Muscle layer of duodenum (tissue), 2 donors: ENCODE data around the gene BLACAT1.
A peak's percentile ranks its signal among the peaks of the same experiment; 100 is the strongest.
"Not testable (repeated sequence)": the region's sequence is repeated elsewhere in the genome, so short reads cannot be mapped to it uniquely, and the experiment has no call there.

Experiments
- H3K27ac ChIP-seq: one replicate; pipeline ENCODE4 v1.7.0; 2013; ENCODE audit warnings: mild to moderate bottlenecking, low read length
- H3K27me3 ChIP-seq: one replicate; pipeline ENCODE4 v1.7.0; 2013; ENCODE audit warnings: low read depth, mild to moderate bottlenecking, control low read depth, low read length
- H3K36me3 ChIP-seq, 2 donors: one replicate each; pipeline ENCODE4 v1.7.0; 2013; ENCODE audit warnings: low read length in 2 of 2, control low read depth in 1 of 2, mild to moderate bottlenecking in 1 of 2; ENCODE audit not compliant: insufficient read depth in 2 of 2, control insufficient read depth in 1 of 2
- H3K4me1 ChIP-seq, 2 donors: one replicate each; pipeline ENCODE4 v1.7.0; 2013; ENCODE audit warnings: low read length in 2 of 2, mild to moderate bottlenecking in 2 of 2, control low read depth in 1 of 2, moderate library complexity in 1 of 2; ENCODE audit not compliant: insufficient read depth in 2 of 2, control insufficient read depth in 1 of 2
- H3K4me3 ChIP-seq, 2 donors: one replicate each; pipeline ENCODE4 v1.7.0; 2013; ENCODE audit warnings: low read length in 2 of 2, low read depth in 1 of 2, mild to moderate bottlenecking in 1 of 2
- H3K9me3 ChIP-seq, 2 donors: one replicate each; pipeline ENCODE4 v1.7.0; 2013; ENCODE audit warnings: low read length in 2 of 2, control low read depth in 1 of 2, mild to moderate bottlenecking in 1 of 2; ENCODE audit not compliant: control insufficient read depth in 1 of 2
- donor health status: healthy.

BLACAT1 gene

DNA sequence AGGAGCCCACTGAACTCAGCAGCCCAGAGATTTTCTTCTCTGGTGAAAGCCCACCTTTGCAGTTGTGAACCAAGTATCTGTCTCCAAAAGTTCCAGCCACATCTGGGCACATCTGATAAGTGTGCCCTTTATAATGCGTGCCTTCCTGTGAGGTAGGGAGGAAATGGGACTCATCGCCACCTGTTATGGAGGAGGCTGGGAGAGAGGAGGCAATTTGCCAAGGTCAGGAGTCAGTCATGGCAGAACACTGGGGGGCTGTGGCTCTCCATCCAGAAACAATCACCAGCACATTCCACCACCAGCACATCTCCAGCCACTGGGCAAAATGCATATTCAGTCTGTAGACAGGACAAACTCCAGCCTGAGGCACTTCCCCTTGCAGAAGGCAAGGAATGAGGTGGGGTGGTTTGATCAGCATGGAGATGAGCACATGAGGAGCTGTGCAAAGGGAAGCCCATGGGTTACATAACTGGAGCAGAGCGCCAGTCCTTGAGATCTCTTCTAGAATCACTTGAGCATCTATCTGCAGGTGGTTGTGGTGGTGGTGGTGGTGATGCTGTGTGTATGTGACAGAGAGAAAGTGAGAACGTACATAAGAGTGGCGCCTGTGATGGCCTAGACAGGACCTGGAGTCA, 19.0 kb downstream of the BLACAT1 start:
- H3K4me1 ChIP-seq = peaks cover 18 to 35% of the 10 kb centered on the region in 2 donors
- no peaks in the 10 kb centered on the region for H3K36me3 ChIP-seq
- H3K9me3 ChIP-seq = no peaks in the 10 kb centered on the region
- peaks cover 6% of the 10 kb centered on the region for H3K27me3 ChIP-seq
- H3K4me3 ChIP-seq = no peak overlapping the region
- H3K27ac ChIP-seq = no peak overlapping the region

- H3K4me3 ChIP-seq = no peak overlapping the region
- H3K9me3 ChIP-seq = no peaks in the 10 kb centered on the region
- peaks cover 13 to 25% of the 10 kb centered on the region in 2 donors for H3K4me1 ChIP-seq
- peaks cover 6% of the 10 kb centered on the region for H3K27me3 ChIP-seq
- H3K36me3 ChIP-seq = no peaks in the 10 kb centered on the region
- no peak overlapping the region for H3K27ac ChIP-seq
Measured at GRCh38 chr1:205435578-205436573, 20.0 kb downstream of the BLACAT1 start.

DNA sequence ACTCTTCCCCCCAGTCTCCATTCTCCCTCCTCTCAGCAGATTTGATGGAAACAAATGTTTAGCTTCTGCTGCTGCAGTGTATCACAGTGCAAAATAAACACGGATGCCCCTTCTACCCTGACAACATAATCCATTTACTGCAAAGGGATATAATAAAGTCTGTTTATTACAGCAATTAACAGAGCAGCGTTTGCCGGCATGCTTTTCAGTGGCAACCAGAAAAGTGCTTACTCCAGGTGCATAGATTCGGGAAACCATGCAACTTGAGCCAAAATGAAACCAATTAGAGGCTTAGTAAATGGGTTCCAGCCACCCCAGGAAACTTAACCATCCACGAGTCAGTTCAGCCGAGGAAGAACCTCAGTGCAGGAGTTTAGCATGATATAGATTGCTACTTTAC, 21.1 kb downstream of the BLACAT1 start:
- Histone ChIP-seq H3K27ac (no peak overlapping the region), H3K36me3 (no peaks in the 10 kb centered on the region), H3K4me3 (peak overlapping the region in 1 of 2 donors; percentile 7), H3K9me3 (no peaks in the 10 kb centered on the region), H3K4me1 (peaks cover 13 to 18% of the 10 kb centered on the region in 2 donors), H3K27me3 (peaks cover 6% of the 10 kb centered on the region)

GRCh38 chr1:205432692-205433091, 23.2 kb downstream of the BLACAT1 start:
- not testable (repeated sequence) for H3K27ac ChIP-seq, H3K27me3 ChIP-seq, H3K9me3 ChIP-seq, H3K4me1 ChIP-seq, H3K4me3 ChIP-seq, H3K36me3 ChIP-seq

GRCh38 chr1:205432116-205432515, 23.7 kb downstream of the BLACAT1 start:
- Histone ChIP-seq H3K36me3 (no peaks in the 10 kb centered on the region), H3K9me3 (no peaks in the 10 kb centered on the region), H3K27ac (no peak overlapping the region), H3K27me3 (peaks cover 6% of the 10 kb centered on the region), H3K4me1 (peaks cover 3 to 4% of the 10 kb centered on the region in 2 donors), H3K4me3 (no peak overlapping the region)

DNA sequence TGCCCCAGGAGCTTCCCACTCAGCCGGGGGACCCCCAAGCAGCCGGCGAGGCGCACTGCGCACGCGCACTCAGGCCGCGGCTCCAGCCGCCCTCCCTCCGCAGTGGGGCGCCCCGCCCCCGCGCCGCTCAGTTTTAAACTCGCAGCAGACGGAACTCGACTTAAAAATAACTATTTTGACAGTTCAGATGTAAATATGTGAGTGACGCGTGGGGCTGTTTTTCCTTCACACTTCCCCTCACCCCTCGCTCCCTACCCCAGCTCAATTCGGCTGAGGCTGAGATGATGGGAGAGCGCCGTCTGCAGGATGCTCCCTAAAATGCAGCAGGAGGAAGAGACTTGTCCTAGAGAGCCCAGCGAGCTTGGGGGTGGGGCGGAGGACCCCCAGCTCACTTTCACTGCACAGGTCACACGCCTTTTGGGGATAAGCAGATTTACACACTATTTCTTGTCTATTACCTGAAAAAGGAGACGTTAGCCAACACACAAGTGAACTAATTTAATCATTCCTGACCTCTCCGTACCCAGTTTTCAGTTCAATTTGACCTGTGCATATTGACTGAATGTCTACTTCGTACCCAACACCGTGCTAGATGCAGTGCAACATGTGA, 25.0 kb downstream of the BLACAT1 start:
- peak overlapping the region; percentile 59 to 76 for H3K4me3 ChIP-seq
- no peaks in the 10 kb centered on the region for H3K36me3 ChIP-seq
- H3K27ac ChIP-seq = no peak overlapping the region
- no peaks in the 10 kb centered on the region for H3K9me3 ChIP-seq
- H3K4me1 ChIP-seq = peaks cover 3 to 4% of the 10 kb centered on the region in 2 donors
- H3K27me3 ChIP-seq = peaks cover 6% of the 10 kb centered on the region

GRCh38 chr1:205429762-205430695, 25.8 kb downstream of the BLACAT1 start:
- Histone ChIP-seq H3K27me3 (peaks cover 6% of the 10 kb centered on the region), H3K4me1 (peaks cover 0 to 3% of the 10 kb centered on the region in 2 donors), H3K27ac (no peak overlapping the region), H3K36me3 (no peaks in the 10 kb centered on the region), H3K4me3 (peak overlapping the region; percentile 59 to 76), H3K9me3 (no peaks in the 10 kb centered on the region)

DNA sequence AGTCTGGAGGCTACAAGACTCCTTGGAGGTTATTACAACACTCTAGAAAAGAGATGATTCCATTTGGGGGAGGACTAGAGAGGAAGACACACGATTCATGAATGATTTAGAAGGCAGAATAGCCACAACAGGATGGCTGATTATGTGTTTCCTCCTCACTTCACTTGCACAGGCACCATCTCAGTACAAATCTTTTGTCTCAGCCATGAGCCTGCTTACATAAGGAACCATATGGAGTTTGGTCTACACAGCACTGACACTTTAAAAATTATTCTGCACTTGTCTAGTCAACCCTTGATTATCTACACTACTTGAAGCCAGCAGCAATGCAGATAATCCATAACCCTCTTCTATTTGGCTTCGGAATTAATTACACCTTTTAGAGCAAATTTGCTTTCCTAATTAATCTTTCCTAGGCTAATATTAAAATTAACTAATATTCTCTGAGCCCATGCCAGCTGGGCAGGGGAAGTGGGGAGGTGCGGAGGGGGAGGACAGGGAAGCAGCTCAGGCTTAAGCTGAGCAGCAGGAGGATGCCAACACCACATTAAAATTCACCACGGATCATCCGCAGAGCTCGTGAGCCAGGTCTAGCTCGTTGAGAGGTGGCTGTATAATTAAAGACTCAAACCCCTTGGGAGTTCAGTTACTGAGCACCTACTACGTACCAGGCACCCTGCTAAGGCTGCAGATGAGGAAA, 30.8 kb downstream of the BLACAT1 start:
- Histone ChIP-seq H3K27ac (no peak overlapping the region), H3K9me3 (no peaks in the 10 kb centered on the region), H3K27me3 (peaks cover 4% of the 10 kb centered on the region), H3K4me3 (no peak overlapping the region), H3K4me1 (no peaks in the 10 kb centered on the region), H3K36me3 (no peaks in the 10 kb centered on the region)

- no peak overlapping the region for H3K4me3 ChIP-seq
- H3K27ac ChIP-seq = no peak overlapping the region
- no peaks in the 10 kb centered on the region for H3K36me3 ChIP-seq
- no peaks in the 10 kb centered on the region for H3K9me3 ChIP-seq
- no peaks in the 10 kb centered on the region for H3K4me1 ChIP-seq
- peaks cover 4% of the 10 kb centered on the region for H3K27me3 ChIP-seq
Measured at GRCh38 chr1:205423814-205424399, 31.9 kb downstream of the BLACAT1 start.
